Natural killer cell (primary cell): ENCODE results near the gene MBD3L2B. TPM values are rescaled to one million over a fixed set of nuclear protein-coding genes. Genes with fewer than 3 reads are reported as not detected.
"Not testable (repeated sequence)": the region's sequence is repeated elsewhere in the genome, so short reads cannot be mapped to it uniquely, and the experiment has no call there.

ENCODE experiments used
- ATAC-seq, 3 donors: fragments of 150-1000 bp in 2 of 3; fragments of 200-7000 bp in 1 of 3; cut with Tn5 transposase; 1 replicate in 1 of 3; 2 replicates in 2 of 3; pipeline ENCODE4 v1.10.0; 2021; ENCODE audit warnings: mild to moderate bottlenecking in 2 of 3, moderate library complexity in 2 of 3
- DNase-seq, 2 donors: peaks; one replicate each; pipeline versions ENCODE4 v3.0.0 to v3.0.0-alpha.2; 2013 to 2021; ENCODE audit warnings: mixed read lengths in 1 of 2
- H3K27ac ChIP-seq: one replicate; pipeline ENCODE4 v1.5.1; 2013; ENCODE audit warnings: mild to moderate bottlenecking, low read length
- H3K27me3 ChIP-seq: one replicate; pipeline ENCODE4 v1.6.1; 2013; ENCODE audit warnings: low read length; ENCODE audit not compliant: control insufficient read depth, insufficient read depth
- H3K36me3 ChIP-seq: one replicate; pipeline ENCODE4 v1.6.1; 2013; ENCODE audit warnings: low read length; ENCODE audit not compliant: control insufficient read depth, insufficient read depth
- H3K4me1 ChIP-seq: one replicate; pipeline ENCODE4 v1.6.1; 2013; ENCODE audit warnings: low read length; ENCODE audit not compliant: control insufficient read depth, insufficient read depth
- H3K4me3 ChIP-seq: one replicate; pipeline ENCODE4 v1.5.1; 2013; ENCODE audit warnings: low read length
- H3K9me3 ChIP-seq: one replicate; pipeline ENCODE4 v1.6.1; 2013; ENCODE audit warnings: low read length; ENCODE audit not compliant: control insufficient read depth, insufficient read depth
- H3K27ac Mint-ChIP-seq, 2 donors: one replicate each; pipeline ENCODE4 v1.8.0; 2022; ENCODE audit warnings: mild to moderate bottlenecking in 2 of 2, mixed read lengths in 2 of 2, moderate library complexity in 1 of 2
- H3K27me3 Mint-ChIP-seq, 2 donors: one replicate each; pipeline ENCODE4 v1.8.0; 2022; ENCODE audit warnings: low read depth in 2 of 2, mixed read lengths in 2 of 2
- H3K36me3 Mint-ChIP-seq: one replicate; pipeline ENCODE4 v1.8.0; 2022; ENCODE audit warnings: mixed read lengths
- H3K4me1 Mint-ChIP-seq, 2 donors: one replicate each; pipeline ENCODE4 v1.8.0; 2022; ENCODE audit warnings: mixed read lengths in 2 of 2
- H3K4me3 Mint-ChIP-seq: one replicate; pipeline ENCODE4 v1.8.0; 2022; ENCODE audit warnings: mild to moderate bottlenecking, moderate library complexity, mixed read lengths
- H3K9me3 Mint-ChIP-seq, 2 donors: one replicate each; pipeline ENCODE4 v1.8.0; 2022; ENCODE audit warnings: mixed read lengths in 2 of 2
- WGBS: methylation state at CpG from one replicate; pipeline ENCODE4 v1.1.7; 2013; ENCODE audit warnings: missing lambda C conversion rate; ENCODE audit not compliant: insufficient coverage; 5-methylcytosine and 5-hydroxymethylcytosine counted together
- intact Hi-C: fragments of 100-400 bp; cut with micrococcal nuclease; formaldehyde crosslinking; loops from one replicate; pipeline ENCODE4 v1.14.2; 2022
- total RNA-seq, 4 donors: library from RNA; stranded (reverse); fragments of 120-200 nt in 1 of 4; gene quantifications; one replicate each; pipeline versions ENCODE4 v1.2.3 to v1.2.4, GENCODE V29; 2013 to 2022
- TF ChIP-seq, protein P1 (sequence below): fragments of 200-600 bp; IDR thresholded peaks from one replicate; pipeline ENCODE4 v1.8.0; 2022; ENCODE audit warnings: antibody characterized with exemption

The MBD3L2B gene
- total RNA-seq, 3 donors from 2014 or later (not counting 1 experiment from before 2014, with no cell fraction given), result not detected

DNA sequence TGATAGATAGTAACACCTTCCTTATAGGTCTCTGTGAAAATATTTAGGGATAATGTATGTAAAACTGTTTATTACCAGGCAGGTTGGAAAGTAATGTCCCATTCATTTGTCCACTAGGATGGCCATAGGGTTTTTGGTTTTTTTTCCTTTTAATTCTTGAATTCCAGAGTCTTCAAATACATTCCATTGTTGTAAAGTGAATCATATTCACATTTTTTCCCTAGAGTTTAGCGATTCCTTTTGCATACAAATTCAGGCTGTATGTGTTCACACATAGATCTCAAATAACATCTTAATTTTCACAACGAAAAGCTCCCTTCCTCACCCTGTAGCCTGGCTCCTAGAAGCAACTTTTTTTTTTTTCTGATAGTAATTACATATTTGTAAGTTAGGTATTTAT is 46.5 kb upstream of the MBD3L2B start:
- no peak overlapping the region for H3K4me3 ChIP-seq
- intact Hi-C loops, result no loop called here
- 80% methylated on average over 1 of the region's 2 CpGs for WGBS
- no peaks in the 10 kb centered on the region for H3K27me3 ChIP-seq
- no peak overlapping the region for H3K4me3 Mint-ChIP-seq
- TF ChIP-seq, protein P1, sequence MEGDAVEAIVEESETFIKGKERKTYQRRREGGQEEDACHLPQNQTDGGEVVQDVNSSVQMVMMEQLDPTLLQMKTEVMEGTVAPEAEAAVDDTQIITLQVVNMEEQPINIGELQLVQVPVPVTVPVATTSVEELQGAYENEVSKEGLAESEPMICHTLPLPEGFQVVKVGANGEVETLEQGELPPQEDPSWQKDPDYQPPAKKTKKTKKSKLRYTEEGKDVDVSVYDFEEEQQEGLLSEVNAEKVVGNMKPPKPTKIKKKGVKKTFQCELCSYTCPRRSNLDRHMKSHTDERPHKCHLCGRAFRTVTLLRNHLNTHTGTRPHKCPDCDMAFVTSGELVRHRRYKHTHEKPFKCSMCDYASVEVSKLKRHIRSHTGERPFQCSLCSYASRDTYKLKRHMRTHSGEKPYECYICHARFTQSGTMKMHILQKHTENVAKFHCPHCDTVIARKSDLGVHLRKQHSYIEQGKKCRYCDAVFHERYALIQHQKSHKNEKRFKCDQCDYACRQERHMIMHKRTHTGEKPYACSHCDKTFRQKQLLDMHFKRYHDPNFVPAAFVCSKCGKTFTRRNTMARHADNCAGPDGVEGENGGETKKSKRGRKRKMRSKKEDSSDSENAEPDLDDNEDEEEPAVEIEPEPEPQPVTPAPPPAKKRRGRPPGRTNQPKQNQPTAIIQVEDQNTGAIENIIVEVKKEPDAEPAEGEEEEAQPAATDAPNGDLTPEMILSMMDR, result no peak
- no peak for ATAC-seq
- peaks cover 0 to 2% of the 10 kb centered on the region in 2 donors for H3K9me3 Mint-ChIP-seq
- H3K27ac Mint-ChIP-seq, result no peak overlapping the region
- DNase-seq, result no peak
- H3K36me3 ChIP-seq, result peaks cover 10% of the 10 kb centered on the region
- no peaks in the 10 kb centered on the region for H3K36me3 Mint-ChIP-seq
- H3K9me3 ChIP-seq, result no peaks in the 10 kb centered on the region
- H3K4me1 ChIP-seq, result peaks cover 15% of the 10 kb centered on the region
- H3K4me1 Mint-ChIP-seq, result peaks cover 0 to 11% of the 10 kb centered on the region in 2 donors
- H3K27me3 Mint-ChIP-seq, result no peaks in the 10 kb centered on the region
- H3K27ac ChIP-seq, result no peak overlapping the region

DNA sequence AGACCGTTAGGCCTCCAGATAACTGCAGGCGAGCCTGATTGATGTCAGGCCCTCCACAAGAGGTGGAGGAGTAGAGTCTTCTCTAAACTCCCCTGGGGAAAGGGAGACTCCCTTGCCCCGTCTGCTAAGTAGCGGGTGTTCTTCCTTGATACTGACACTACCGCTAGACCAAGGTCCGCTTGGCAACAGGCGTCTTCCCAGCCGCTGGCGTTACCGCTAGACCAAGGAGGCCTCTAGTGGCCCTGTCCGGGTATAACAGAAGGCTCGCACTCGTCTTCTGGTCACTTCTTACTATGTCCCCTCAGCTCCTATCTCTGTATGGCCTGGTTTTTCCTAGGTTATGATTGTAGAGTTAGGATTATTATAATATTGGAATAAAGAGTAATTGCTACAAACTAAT is 45.9 kb upstream of the MBD3L2B start:
- peaks cover 0 to 11% of the 10 kb centered on the region in 2 donors for H3K4me1 Mint-ChIP-seq
- H3K9me3 Mint-ChIP-seq, H3K27ac Mint-ChIP-seq, H3K36me3 Mint-ChIP-seq, DNase-seq, ATAC-seq, H3K27me3 Mint-ChIP-seq, H3K27me3 ChIP-seq, H3K4me3 Mint-ChIP-seq, H3K27ac ChIP-seq, H3K36me3 ChIP-seq, H3K4me3 ChIP-seq, intact Hi-C loops, H3K9me3 ChIP-seq: not testable (repeated sequence)
- 92% methylated on average over 13 of the region's 13 CpGs for WGBS
- H3K4me1 ChIP-seq, result peaks cover 15% of the 10 kb centered on the region

DNA sequence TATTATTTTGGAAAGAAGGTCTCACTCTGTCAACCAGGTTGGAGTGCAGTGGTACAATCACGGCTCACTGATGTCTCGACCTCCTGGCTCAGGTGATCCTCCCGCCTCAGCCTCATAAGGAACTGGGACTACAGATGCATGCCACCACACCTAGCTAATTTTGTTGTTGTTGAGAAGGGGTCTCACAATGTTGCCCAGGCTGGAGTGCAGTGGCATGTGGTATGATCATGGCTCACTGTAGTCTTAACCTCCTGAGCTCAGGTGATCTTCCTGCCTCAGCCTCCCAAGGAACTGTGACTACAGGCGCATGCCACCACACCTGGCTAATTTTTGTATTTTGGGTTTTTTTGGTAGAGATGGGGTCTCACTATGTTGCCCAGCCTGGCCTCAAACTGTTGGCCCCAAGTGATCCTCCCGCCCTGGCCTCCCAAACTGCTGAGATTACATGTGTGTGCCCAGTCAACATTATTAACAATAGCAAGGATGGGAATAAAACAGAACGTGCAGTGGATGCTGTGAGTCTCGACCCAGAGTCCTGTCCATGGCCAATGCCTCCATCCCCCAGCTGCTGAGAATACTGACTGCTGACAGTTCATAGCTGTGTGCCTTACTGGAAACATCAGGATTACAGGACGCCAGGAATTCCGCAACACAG is 42.7 kb upstream of the MBD3L2B start:
- Histone ChIP-seq H3K4me1 (peaks cover 4% of the 10 kb centered on the region), H3K27me3 (no peaks in the 10 kb centered on the region), H3K36me3 (no peaks in the 10 kb centered on the region), H3K4me3 (no peak overlapping the region), H3K27ac (no peak overlapping the region), H3K9me3 (no peaks in the 10 kb centered on the region)
- Mint-ChIP-seq H3K9me3 (peaks cover 0 to under 1% of the 10 kb centered on the region in 2 donors), H3K4me3 (no peak overlapping the region), H3K27ac (no peak overlapping the region), H3K4me1 (peaks cover 0 to 2% of the 10 kb centered on the region in 2 donors), H3K27me3 (no peaks in the 10 kb centered on the region), H3K36me3 (no peaks in the 10 kb centered on the region)
- WGBS, result 94% methylated on average over 9 of the region's 9 CpGs
- DNase-seq (no peak), ATAC-seq (peak in 2 of 3 donors; percentile 8 to 32)
- intact Hi-C loops, result no loop called here
- TF ChIP-seq, protein P1, result no peak

DNA sequence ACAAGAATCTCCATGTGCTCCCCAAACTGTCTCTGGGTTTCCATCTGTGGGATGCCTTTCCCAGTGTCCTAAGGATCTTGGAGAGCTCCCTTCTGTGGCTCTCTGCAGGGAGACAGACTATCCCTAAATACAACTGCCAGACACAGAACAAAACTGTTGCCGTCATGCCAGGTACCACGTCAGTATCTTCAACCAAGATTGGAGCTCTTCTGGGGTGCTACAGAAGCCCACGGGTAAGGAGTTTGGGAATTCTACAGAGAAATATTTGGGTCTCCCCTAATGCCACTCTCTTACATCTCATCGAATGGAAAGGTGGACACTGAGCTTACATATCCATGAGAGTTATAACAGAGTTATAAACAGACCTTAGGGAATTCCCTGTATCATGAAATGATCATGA is 42.1 kb upstream of the MBD3L2B start:
- H3K4me3 ChIP-seq, result no peak overlapping the region
- ATAC-seq, result peak in 2 of 3 donors; percentile 10 to 38
- Mint-ChIP-seq H3K27me3 (no peaks in the 10 kb centered on the region), H3K4me1 (no peaks in the 10 kb centered on the region), H3K9me3 (no peaks in the 10 kb centered on the region), H3K27ac (no peak overlapping the region), H3K36me3 (no peaks in the 10 kb centered on the region), H3K4me3 (no peak overlapping the region)
- WGBS, result 82% methylated on average over 3 of the region's 4 CpGs
- H3K36me3 ChIP-seq, result no peaks in the 10 kb centered on the region
- TF ChIP-seq, protein P1, result no peak
- no peak overlapping the region for H3K27ac ChIP-seq
- H3K9me3 ChIP-seq, result no peaks in the 10 kb centered on the region
- intact Hi-C loops, result no loop called here
- no peaks in the 10 kb centered on the region for H3K27me3 ChIP-seq
- H3K4me1 ChIP-seq, result no peaks in the 10 kb centered on the region
- DNase-seq, result no peak

DNA sequence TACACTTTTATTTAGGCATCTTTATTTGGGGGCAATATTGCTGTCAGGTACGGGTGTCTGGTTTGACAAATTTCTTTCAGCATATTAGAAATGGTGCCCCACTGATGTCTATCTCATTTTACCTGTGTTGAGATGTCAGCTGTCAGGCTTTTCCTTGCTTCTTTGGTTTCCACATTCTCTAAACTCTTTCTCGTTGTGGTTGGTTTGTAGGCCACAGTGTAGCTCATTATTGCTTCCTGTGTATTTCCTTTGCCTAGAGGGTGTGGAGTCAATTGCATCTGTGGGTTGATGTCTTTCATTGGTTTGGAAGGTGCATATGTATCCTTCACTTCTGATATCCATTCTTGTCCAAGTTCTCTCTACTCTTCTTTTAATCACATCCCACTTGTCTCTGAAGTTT is 38.7 kb upstream of the MBD3L2B start:
- H3K4me1 Mint-ChIP-seq, H3K27ac Mint-ChIP-seq, H3K4me3 ChIP-seq, H3K9me3 Mint-ChIP-seq, intact Hi-C loops, H3K27me3 Mint-ChIP-seq, DNase-seq, H3K4me3 Mint-ChIP-seq, H3K9me3 ChIP-seq, H3K36me3 Mint-ChIP-seq, H3K4me1 ChIP-seq, H3K27me3 ChIP-seq, H3K27ac ChIP-seq, H3K36me3 ChIP-seq: not testable (repeated sequence)
- ATAC-seq, result peak in 1 of 3 donors; percentile 45
- no CpG with 5 or more reads among the region's 2 CpGs for WGBS

DNA sequence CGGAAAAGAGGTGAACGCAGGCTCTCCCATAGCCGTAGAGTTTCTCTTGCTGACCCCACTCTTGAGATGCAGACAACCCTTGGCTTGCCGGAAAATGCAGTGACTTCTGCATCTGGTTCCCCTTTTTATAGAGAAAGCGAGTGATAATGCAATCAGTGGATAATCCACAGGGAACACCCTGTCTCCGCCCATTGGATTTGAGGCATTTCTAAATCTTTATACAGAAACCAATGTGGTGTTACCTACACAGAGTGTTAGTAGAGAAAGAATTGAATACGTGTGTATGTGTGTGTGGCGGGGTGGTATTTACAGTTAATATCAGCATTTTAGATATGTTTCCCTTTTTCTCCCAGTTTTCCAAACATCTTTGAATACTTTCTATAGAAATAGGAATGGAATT is 37.3 kb upstream of the MBD3L2B start, which contains the start of gene MBD3L3:
Gene MBD3L3 (minus strand): TSS at position 101 of the 400 bp plus-strand sequence. CDS start 71 bp downstream, at position 30.
- DNase-seq, H3K27ac ChIP-seq, H3K36me3 ChIP-seq, H3K4me3 ChIP-seq, H3K9me3 Mint-ChIP-seq, H3K4me3 Mint-ChIP-seq, H3K27me3 ChIP-seq, H3K4me1 ChIP-seq, H3K9me3 ChIP-seq, H3K27ac Mint-ChIP-seq, H3K27me3 Mint-ChIP-seq, intact Hi-C loops, H3K4me1 Mint-ChIP-seq, ATAC-seq, H3K36me3 Mint-ChIP-seq: not testable (repeated sequence)
- no CpG with 5 or more reads among the region's 8 CpGs for WGBS
